Neural progenitor cell (in vitro differentiated cells): ENCODE results near the gene SEMA6A.

ENCODE experiments used
- EZH2 ChIP-seq: fragments of 200-600 bp; sonication (generic); IDR thresholded peaks from 2 replicates; pipeline ENCODE4 v1.6.1; 2017; ENCODE audit warnings: antibody characterized with exemption, mild to moderate bottlenecking, moderate library complexity
- EZH2phosphoT487 ChIP-seq: fragments of 200-600 bp; sonication (generic); IDR thresholded peaks from 2 replicates; pipeline ENCODE4 v1.6.1; 2017; ENCODE audit warnings: antibody characterized with exemption
- TF ChIP-seq, protein P1 (sequence below): fragments of 200-600 bp; sonication (generic); IDR thresholded peaks from 2 replicates; pipeline ENCODE4 v1.5.1; 2017; ENCODE audit warnings: antibody characterized with exemption, mild to moderate bottlenecking

DNA sequence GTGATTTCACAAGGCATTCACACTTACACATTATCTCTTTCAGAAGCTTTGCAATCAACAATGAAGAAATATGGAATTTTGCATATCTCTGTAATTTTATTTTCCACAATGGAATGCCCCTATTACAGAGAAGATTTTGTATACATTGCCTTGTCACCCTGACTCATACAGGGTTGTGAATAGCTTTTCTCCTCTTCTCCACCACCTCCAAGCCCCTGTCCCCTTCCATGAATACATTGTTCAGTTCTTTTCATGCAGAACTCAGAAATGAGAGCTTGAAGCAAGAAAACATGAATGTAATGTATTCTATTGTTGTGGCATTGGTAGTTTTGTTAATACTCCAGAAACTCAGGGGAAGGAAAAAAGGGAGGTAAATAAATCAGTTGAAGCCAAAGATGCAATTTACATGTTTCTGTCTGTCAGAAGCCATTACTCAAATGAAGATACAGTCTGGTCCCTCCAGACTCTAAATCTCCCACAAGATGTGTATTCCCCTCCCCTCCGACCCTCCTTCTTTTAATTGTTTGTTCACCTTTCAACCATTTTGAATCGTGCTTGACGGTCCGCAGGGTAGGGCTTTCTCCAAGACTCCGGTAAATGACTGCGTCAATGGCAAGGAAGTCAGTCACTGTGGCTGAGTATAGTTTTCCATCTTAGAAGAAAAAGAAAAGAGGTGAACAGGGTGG, 86.1 kb downstream of the SEMA6A start:
- TF ChIP-seq, protein P1, sequence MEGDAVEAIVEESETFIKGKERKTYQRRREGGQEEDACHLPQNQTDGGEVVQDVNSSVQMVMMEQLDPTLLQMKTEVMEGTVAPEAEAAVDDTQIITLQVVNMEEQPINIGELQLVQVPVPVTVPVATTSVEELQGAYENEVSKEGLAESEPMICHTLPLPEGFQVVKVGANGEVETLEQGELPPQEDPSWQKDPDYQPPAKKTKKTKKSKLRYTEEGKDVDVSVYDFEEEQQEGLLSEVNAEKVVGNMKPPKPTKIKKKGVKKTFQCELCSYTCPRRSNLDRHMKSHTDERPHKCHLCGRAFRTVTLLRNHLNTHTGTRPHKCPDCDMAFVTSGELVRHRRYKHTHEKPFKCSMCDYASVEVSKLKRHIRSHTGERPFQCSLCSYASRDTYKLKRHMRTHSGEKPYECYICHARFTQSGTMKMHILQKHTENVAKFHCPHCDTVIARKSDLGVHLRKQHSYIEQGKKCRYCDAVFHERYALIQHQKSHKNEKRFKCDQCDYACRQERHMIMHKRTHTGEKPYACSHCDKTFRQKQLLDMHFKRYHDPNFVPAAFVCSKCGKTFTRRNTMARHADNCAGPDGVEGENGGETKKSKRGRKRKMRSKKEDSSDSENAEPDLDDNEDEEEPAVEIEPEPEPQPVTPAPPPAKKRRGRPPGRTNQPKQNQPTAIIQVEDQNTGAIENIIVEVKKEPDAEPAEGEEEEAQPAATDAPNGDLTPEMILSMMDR, result no peak
- no peak for TF ChIP-seq EZH2
- TF ChIP-seq EZH2phosphoT487, result no peak
